ENCODE results near the gene ANK3.

DNA sequence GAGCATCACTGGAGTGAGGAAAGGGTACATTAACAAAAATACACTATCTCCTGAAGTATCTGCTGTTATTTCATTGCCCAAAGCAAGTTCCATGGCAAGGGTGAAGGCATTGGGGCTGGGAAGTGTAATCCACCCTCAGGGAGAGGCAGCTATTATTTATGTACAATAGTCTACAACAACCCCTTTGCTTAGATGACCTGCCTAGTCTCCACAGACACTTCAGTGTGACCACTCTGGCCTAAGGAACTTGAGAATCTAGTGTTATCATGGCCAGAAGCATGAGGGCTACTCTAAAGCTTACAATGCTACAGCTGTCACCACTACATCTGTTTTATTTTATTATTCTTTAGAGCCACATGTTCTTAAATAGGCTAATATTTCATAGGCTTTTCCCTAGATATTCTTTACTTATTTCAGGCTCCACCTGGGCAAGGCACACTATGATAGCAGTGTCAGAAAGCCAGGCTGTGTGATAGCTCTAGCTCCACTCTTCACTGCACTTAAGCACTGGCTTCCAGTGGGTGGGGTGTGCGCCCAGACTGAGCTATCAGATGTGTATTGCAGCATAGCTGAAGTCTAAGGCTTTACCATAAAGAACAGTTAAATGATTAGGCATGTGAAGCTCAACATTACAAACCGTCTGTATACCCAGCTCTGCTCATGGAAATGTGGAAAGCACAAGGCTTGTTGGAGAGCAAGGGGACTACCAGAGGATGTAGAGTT lies 366.4 kb downstream of the ANK3 start:
- TF ChIP-seq TCF7L2 (IDR thresholded peaks at IDR 0.05; ENCODE audit: borderline replicate concordance, extremely low read depth, insufficient read depth, insufficient read length) (no peak), CBX3 (IDR thresholded peaks at IDR 0.05; ENCODE audit: low read depth) (no peak)
- TF ChIP-seq, protein P1, sequence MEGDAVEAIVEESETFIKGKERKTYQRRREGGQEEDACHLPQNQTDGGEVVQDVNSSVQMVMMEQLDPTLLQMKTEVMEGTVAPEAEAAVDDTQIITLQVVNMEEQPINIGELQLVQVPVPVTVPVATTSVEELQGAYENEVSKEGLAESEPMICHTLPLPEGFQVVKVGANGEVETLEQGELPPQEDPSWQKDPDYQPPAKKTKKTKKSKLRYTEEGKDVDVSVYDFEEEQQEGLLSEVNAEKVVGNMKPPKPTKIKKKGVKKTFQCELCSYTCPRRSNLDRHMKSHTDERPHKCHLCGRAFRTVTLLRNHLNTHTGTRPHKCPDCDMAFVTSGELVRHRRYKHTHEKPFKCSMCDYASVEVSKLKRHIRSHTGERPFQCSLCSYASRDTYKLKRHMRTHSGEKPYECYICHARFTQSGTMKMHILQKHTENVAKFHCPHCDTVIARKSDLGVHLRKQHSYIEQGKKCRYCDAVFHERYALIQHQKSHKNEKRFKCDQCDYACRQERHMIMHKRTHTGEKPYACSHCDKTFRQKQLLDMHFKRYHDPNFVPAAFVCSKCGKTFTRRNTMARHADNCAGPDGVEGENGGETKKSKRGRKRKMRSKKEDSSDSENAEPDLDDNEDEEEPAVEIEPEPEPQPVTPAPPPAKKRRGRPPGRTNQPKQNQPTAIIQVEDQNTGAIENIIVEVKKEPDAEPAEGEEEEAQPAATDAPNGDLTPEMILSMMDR (IDR thresholded peaks at IDR 0.05 in 2 of 3, conservative IDR thresholded peaks at IDR 0.05 in 1 of 3; ENCODE audit: borderline replicate concordance in 1 of 3, insufficient read depth in 1 of 3, low read depth in 2 of 3, low read length in 2 of 3): no peak
